Activated T-cell treated with anti-CD3 and anti-CD28 coated beads, Interleukin-2, amount 50 U/mL, for 4 hours (primary cell): Measurements from ENCODE around the gene CACNA1H. TPM values are rescaled to one million over a fixed set of nuclear protein-coding genes. Genes with fewer than 3 reads are reported as not detected.
A peak's percentile ranks its signal among the peaks of the same experiment; 100 is the strongest.
"Not testable (repeated sequence)": the region's sequence is repeated elsewhere in the genome, so short reads cannot be mapped to it uniquely, and the experiment has no call there.

Source experiments
- ATAC-seq, 2 donors: fragments of 200-7000 bp; cut with Tn5 transposase; one replicate each; pipeline ENCODE4 v1.10.0; 2021
- DNase-seq: peaks from one replicate; pipeline ENCODE4 v3.0.0-alpha.2; 2020
- H3K27me3 Mint-ChIP-seq: one replicate; pipeline ENCODE4 v1.8.0; 2021; ENCODE audit warnings: low read depth, mixed read lengths
- H3K36me3 Mint-ChIP-seq: one replicate; pipeline ENCODE4 v1.8.0; 2022; ENCODE audit warnings: mixed read lengths; ENCODE audit not compliant: insufficient read depth
- H3K4me1 Mint-ChIP-seq: one replicate; pipeline ENCODE4 v1.8.0; 2021; ENCODE audit warnings: low read depth, mixed read lengths
- H3K4me3 Mint-ChIP-seq: one replicate; pipeline ENCODE4 v1.8.0; 2021; ENCODE audit warnings: mild to moderate bottlenecking, moderate library complexity, mixed read lengths
- H3K9me3 Mint-ChIP-seq: one replicate; pipeline ENCODE4 v1.8.0; 2021; ENCODE audit warnings: mixed read lengths
- total RNA-seq, 3 donors: library from RNA; stranded (reverse); gene quantifications; one replicate each; pipeline ENCODE4 v1.2.1, GENCODE V29; 2021

Gene CACNA1H
- total RNA-seq, 3 donors from 2014 or later = 0.34 to 0.51 (median 0.41) TPM

DNA sequence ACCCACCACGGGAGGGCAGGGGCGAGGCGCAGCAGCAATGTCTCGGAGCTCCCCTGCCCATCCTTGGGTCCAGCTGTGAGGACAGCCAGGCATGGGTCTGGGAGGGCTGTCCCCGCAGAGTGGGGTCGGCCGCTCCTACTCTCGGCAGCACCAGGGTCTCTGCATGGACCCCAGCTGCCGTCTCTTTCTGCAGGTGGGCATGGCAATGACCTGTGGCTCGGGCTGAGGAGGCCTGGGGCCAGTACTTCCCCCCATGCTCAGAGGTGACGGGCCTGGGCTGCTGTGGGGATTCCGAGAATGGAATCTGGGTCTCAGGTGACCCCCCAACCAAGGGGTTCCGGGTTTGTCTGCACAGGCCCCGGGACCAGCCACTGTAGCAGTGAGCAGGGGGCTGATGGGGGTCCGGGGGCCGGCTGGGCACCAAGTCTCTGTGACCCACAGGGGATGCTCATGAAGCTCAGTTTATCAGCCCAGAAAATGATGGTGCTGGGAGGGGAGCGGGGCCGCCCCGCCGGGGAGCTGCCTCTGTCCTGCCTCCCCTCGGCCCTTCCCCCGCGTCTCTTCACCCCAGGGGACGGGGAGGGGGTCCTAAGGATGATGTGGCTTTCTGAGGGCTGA, 23.5 kb downstream of the CACNA1H start:
- no peak for DNase-seq
- no peaks in the 10 kb centered on the region for H3K4me1 Mint-ChIP-seq
- no peak overlapping the region for H3K4me3 Mint-ChIP-seq
- H3K27me3 Mint-ChIP-seq = peaks cover 2% of the 10 kb centered on the region
- no peaks in the 10 kb centered on the region for H3K9me3 Mint-ChIP-seq
- H3K36me3 Mint-ChIP-seq = no peaks in the 10 kb centered on the region
- ATAC-seq = no peak

DNA sequence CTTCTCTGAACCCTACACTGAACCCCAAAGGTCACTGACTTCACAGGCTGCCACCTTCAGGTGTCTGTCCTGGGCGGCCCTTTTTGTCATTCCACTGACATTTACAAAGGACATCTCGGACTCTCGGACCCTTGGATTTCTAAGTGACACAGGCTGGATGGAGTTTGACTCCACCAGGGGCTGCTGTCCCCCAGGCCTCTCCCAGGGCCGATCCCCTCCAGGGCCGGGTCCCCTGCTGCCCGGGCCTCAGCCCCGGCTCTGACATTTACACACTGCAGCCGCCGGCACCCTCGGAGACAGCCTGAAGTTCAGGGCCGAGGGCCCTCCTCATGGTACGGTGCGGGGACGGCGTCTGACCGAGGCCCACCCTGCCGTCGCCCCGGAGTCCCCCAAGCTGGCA, 24.1 kb downstream of the CACNA1H start:
- Mint-ChIP-seq H3K4me1 (no peaks in the 10 kb centered on the region), H3K27me3 (peaks cover 2% of the 10 kb centered on the region), H3K9me3 (no peaks in the 10 kb centered on the region), H3K4me3 (no peak overlapping the region), H3K36me3 (no peaks in the 10 kb centered on the region)
- ATAC-seq (no peak), DNase-seq (no peak)

DNA sequence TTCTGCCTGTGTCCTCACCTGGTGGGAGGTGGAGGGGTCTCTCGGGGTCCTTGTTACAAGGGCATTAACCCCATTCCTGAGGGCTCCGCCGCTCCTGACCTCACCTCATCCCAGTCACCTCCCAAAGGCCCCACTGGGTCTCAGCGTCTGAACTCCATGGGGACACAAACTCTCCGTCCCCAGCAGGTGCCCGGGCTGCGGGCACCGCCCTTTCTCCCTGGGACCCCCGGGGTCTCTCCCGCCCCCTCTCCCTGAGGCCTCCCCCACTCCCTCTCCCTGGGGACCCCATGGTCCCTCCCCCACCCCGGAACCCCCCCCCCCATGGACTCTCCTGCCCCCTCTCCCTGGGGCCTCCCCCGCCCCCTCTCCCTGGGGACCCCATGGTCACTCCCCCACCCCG, 24.8 kb downstream of the CACNA1H start:
- DNase-seq = no peak
- H3K9me3 Mint-ChIP-seq = no peaks in the 10 kb centered on the region
- H3K36me3 Mint-ChIP-seq = no peaks in the 10 kb centered on the region
- H3K4me1 Mint-ChIP-seq = no peaks in the 10 kb centered on the region
- ATAC-seq = no peak
- H3K4me3 Mint-ChIP-seq = no peak overlapping the region
- H3K27me3 Mint-ChIP-seq = peaks cover 2% of the 10 kb centered on the region

DNA sequence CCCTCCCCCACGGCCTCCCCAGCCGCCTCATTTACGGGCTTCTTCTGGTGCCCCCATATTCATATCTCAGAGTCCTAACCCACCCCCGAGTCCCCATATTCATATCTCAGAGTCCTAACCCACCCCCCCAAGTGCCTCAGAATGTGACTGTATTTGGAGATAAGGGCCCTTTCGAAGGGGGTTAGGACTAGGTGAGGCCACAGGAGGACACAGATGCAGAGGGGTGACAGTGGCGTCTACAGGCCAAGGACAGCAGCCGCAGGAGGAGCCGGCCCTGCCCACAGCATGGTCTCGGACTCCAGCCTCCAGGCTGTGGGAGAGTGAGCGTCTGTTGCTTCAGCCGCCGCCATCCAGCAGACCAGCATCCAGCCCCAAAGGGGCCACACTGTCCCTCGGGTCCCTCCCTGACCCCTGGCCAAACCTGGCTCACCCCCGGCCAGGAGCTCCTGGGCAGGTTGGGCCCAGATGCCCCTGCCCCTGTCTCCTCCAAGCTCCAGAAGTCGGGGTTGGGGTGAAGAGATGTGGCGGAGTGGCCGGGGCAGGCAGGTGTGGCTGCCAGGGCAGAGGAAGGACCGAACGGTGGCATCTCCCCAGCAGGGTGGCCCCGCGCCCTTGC, 25.5 kb downstream of the CACNA1H start:
- Mint-ChIP-seq H3K27me3 (peaks cover 2% of the 10 kb centered on the region), H3K9me3 (no peaks in the 10 kb centered on the region), H3K4me3 (no peak overlapping the region), H3K4me1 (no peaks in the 10 kb centered on the region), H3K36me3 (no peaks in the 10 kb centered on the region)
- ATAC-seq = no peak
- no peak for DNase-seq

DNA sequence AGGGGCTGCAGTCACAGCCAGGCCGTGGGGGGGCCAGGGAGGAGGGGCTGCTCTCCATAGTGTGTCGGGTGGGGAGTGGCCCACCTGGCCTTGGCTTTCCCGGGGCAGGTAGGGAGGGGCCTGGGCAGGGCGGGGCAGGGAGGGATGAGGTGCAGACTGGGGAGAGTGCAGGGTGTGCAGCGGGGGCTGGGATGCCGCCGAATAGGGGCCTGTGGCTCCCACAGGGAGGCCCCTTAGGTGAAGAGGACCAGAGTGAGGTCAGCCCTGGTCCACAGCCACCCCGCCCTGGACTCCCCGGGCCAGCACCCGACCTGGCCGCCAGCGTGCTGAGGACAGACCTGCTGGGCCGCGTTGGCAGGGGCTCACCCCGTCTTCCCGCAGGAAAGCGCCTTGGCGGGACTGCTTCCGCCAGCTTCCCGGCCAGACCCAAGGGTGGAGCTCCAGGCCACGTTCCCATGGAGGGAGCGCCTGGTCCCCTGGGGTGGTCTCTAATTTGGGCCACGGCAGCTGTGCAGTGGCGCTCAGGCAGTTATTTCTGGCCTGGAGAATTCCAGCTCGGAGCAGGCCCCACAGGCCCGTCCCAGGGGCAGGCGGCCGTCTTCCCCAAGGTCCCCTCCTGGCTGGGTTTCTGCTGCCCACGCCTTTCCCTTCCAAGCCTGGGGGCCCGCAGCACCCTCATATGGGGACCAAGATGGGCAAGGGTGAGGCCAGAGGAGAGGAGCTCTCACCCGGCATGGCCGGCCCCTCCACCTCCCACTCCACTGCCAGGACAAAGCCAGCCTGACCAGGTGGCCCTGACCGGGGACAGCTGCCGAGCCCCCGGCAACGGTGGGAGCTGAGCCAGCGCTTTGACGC, 27.9 kb downstream of the CACNA1H start:
- Mint-ChIP-seq H3K4me1 (no peaks in the 10 kb centered on the region), H3K4me3 (no peak overlapping the region), H3K36me3 (no peaks in the 10 kb centered on the region), H3K9me3 (no peaks in the 10 kb centered on the region), H3K27me3 (peaks cover 2% of the 10 kb centered on the region)
- DNase-seq (no peak), ATAC-seq (no peak)

DNA sequence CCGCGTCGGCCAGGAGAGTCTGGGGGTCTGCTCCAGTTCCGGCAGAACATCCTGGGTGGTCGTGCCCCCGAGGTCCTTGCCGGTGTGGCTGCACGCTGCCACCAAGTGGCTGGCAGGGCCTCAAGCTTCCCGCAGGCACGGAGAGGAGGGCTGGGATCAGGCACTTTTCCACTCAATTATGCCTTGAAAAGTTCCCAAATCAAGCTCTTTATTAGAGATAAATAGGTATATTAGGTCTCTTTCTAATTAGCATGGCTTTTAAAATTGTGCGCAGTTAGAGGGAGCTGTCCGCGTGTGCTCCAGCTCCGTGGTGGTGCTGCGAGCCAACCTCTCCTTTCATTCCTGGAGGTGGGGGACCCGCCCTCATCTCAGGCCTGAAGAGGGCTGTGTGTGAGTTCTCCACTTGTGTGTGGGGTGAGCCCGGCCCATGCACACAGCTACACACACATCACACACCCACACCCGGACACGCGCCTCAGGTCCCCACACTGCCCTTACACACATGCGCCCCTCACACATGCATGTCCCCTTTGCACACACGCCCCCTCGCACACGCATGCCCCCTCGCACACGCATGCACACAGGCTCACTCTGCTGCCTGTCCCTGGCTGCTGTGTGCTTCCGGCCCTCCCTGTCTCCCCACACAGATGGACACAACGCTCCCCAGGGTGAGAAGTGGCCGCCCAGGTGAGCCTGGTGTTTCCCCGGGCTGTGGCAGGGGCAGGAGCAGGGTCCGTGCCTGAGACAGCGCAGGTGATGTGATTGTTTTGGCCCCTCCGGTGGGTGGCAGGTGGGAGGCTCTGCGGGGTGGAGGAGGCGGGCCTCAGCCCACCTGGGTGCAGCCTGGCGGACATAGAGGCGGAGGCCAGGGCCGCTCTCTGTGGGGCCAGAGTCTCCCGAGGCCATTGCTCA, 28.8 kb downstream of the CACNA1H start:
- H3K36me3 Mint-ChIP-seq = no peaks in the 10 kb centered on the region
- no peak for ATAC-seq
- no peaks in the 10 kb centered on the region for H3K4me1 Mint-ChIP-seq
- H3K9me3 Mint-ChIP-seq = no peaks in the 10 kb centered on the region
- no peak for DNase-seq
- peaks cover 2% of the 10 kb centered on the region for H3K27me3 Mint-ChIP-seq
- no peak overlapping the region for H3K4me3 Mint-ChIP-seq

DNA sequence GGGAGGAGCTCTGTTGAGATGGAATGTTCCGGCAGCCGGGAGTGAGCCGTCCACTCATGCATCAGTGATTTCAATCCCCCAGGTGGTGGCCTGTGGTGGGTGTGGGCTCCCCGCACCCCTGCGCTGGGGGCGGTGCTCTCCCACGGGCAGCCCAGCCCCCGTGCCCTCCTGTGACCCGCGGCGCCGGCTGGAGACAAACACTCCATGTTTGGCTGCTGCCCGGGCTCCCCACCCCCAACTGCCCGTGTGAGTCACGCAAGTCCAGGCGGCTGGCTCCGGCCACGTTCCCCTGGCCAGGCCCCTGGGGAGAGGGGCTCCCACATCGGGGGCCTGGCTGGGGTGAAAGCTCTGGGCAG, 29.4 kb downstream of the CACNA1H start:
- ATAC-seq (no peak), DNase-seq (no peak)
- Mint-ChIP-seq H3K4me3 (no peak overlapping the region), H3K36me3 (no peaks in the 10 kb centered on the region), H3K27me3 (peaks cover 2% of the 10 kb centered on the region), H3K4me1 (no peaks in the 10 kb centered on the region), H3K9me3 (no peaks in the 10 kb centered on the region)

DNA sequence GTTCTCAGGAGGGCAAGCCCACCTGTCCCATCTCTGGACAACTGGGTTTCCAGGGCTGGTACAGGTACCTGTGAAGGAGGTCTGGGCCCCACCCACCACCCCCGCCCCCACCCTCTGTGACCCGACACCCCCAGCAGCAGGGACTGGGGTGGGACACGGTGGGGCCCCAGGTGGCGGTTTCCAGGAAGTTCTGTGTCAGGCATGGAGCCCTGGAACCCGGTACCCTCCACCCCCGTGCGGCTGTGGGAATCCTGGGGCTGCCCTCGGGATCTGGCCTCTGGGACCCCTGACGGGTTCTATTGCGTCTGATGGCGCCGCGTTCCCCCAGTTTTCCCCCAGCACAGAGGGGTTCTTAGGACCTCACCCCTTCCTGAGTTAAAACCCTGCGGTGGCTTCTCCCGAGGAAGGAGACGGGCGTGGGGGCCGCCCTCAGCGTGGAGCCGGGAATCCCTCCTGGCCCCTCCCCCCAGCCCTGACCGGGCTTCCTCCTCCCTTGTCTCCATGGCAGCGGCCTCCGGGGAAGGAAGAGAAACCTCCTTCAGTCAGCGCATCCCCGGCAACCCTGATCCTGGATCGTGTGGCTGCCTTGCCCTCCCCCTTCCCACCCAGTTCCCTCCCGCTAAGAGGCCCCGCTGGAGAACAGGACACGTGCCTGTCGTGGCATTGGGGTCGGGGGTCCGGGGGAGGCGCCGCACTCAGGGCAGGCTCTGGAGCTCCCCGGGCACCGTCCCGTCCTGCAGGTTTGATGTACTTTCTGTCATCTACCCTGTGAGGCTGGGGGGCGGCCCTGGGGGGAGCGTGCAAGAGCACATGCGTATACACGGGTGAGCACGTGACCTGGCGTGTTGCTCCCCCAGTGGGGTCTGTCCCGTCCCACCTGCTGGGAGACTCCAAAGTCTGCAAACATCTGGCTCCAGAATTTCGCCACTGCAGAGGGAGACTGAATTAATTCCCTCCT, 30.3 kb downstream of the CACNA1H start:
- Mint-ChIP-seq H3K36me3 (no peaks in the 10 kb centered on the region), H3K4me3 (no peak overlapping the region), H3K4me1 (no peaks in the 10 kb centered on the region), H3K27me3 (no peaks in the 10 kb centered on the region), H3K9me3 (no peaks in the 10 kb centered on the region)
- no peak for DNase-seq
- no peak for ATAC-seq

DNA sequence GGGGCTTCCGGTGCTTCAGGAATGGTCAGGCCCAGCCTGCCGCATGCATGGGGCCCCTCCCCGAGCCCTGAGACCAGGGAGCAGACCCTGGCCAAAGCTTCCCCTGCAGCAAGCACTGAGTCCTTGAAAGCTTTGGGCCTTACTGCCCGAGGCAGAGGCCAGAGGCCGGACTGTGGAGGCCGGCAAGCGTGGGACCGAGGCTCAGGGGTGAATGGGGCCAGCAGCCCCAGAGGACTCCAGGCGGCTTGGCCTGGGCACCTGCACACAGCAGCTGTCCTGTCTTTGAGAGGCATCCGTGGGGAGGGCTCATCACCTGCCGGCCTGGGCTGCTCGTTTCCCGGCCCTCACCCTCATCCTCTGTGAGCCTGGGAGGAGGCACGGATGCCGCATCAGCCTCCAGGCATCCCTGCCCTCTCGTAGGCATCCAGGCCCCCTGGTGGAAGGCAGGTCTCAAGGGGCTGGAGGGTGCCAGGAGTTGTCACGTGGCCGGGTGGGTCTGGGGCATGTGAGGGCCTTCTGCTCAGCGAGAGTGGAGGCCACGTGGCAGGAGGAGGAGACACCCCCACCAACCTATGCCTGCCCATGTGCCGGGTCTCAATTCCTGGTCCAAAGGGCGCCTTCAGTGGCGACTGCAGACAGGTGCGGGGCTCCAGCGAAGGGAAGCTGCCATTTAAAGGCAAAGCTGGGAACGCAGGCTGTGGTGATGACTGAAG, 31.4 kb downstream of the CACNA1H start:
- H3K9me3 Mint-ChIP-seq = no peaks in the 10 kb centered on the region

DNA sequence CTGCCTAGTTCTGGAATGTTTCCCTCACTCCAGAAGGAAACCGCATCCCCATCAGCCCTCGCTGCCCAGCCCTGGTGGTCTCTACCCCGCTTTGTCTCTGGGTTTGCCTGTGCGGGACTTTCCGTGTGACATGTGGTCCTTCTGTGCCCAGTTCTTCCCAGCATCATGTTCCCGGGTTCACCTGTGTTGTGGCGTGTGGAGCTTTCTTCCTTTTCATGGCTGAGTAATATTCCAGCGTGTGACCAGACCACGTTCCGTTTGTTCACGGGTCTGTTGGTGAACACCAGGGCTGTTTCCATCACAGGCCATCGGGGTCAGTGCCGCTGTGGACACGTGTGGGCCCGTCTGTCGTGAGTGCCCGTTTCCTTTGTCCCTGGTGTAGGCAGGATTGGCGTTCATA, 32.1 kb downstream of the CACNA1H start:
- H3K36me3 Mint-ChIP-seq = no peaks in the 10 kb centered on the region
- no peaks in the 10 kb centered on the region for H3K9me3 Mint-ChIP-seq
- peaks cover 5% of the 10 kb centered on the region for H3K27me3 Mint-ChIP-seq
- no peak overlapping the region for H3K4me3 Mint-ChIP-seq
- no peak for DNase-seq
- H3K4me1 Mint-ChIP-seq = no peaks in the 10 kb centered on the region
- no peak for ATAC-seq

More for the DNA sequence above, 31.4 kb downstream of the CACNA1H start:
- Mint-ChIP-seq H3K36me3 (no peaks in the 10 kb centered on the region), H3K27me3 (peaks cover 5% of the 10 kb centered on the region), H3K4me1 (no peaks in the 10 kb centered on the region), H3K4me3 (no peak overlapping the region)
- no peak for DNase-seq
- ATAC-seq = no peak

DNA sequence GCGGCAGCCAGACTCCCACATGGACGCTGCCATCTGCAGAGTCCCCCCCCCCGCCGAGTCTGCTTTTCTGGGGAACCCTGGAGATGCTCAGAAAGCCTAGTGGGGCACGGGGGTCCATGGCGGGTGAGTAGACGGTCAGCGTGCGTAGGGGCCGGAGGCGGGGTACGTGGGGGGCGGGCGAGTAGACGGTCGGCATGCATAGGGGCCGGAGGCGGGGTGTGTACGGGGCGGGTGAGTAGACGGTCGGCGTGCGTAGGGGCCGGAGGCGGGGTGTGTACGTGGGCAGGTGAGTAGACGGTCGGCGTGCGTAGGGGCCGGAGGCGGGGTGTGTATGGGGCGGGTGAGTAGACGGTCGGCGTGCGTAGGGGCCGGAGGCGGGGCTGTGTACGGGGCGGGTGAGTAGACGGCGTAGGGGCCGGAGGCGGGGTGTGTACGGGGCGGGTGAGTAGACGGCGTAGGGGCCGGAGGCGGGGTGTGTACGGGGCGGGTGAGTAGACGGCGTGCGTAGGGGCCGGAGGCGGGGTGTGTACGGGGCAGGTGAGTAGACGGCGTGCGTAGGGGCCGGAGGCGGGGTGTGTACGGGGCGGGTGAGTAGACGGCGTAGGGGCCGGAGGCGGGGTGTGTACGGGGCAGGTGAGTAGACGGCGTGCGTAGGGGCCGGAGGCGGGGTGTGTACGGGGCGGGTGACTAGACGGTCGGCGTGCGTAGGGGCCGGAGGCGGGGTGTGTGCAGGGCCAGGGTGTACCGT, 32.7 kb downstream of the CACNA1H start:
- not testable (repeated sequence) for H3K27me3 Mint-ChIP-seq, H3K4me3 Mint-ChIP-seq, ATAC-seq, DNase-seq, H3K36me3 Mint-ChIP-seq, H3K4me1 Mint-ChIP-seq, H3K9me3 Mint-ChIP-seq

DNA sequence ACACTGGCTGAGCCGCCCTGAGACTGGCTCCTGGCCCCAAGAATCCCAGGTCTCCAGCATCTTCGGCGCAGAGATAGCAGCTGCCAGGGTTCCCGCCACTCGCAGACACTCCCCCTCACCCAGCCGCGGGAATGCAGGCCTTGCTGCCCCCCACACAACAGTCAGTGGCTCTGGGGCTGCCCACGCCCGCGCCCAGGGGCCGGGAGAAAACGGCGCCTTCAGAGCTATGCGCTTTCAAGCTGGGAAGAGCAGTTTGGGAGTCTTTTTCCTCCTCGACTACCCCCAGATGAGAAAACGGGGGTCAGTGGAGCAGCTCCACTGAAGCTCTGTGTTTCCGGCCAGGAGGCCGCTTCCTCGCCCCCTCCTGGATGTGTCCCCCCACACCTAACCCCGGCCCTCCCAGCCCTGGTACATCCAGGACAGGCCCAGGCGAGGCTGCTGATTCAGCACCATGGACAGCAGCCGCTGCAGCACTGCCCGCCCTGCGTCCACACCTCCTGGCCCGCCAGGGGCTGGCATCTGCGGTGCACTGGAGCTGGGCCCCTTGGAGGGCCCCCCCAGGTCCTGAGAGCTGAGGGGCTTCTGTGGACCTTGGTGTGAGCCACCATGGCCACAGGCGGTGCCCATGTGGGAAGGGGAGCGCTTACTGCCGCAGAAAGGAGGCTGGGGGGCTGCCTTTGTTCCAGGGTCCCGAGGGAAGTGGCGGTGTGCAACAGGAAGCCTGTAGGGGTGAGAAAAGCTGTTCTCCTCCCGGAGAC, 35.7 kb downstream of the CACNA1H start:
- ATAC-seq = peak; percentile 62 to 69

More for the DNA sequence above, 35.7 kb downstream of the CACNA1H start:
- no peak overlapping the region for H3K4me3 Mint-ChIP-seq
- H3K4me1 Mint-ChIP-seq = no peaks in the 10 kb centered on the region
- H3K27me3 Mint-ChIP-seq = peaks cover 7% of the 10 kb centered on the region
- DNase-seq = peak; percentile 34
- no peaks in the 10 kb centered on the region for H3K36me3 Mint-ChIP-seq
- H3K9me3 Mint-ChIP-seq = no peaks in the 10 kb centered on the region
